ENCODE data around the gene PON2. TPM values are rescaled to one million over a fixed set of nuclear protein-coding genes. Genes with fewer than 3 reads are reported as not detected.
A peak's percentile ranks its signal among the peaks of the same experiment; 100 is the strongest.

The PON2 gene
- total and polyA plus RNA-seq, 2 donors (not counting 1 experiment from before 2014, with no cell fraction given): 72.8 to 140 TPM

DNA sequence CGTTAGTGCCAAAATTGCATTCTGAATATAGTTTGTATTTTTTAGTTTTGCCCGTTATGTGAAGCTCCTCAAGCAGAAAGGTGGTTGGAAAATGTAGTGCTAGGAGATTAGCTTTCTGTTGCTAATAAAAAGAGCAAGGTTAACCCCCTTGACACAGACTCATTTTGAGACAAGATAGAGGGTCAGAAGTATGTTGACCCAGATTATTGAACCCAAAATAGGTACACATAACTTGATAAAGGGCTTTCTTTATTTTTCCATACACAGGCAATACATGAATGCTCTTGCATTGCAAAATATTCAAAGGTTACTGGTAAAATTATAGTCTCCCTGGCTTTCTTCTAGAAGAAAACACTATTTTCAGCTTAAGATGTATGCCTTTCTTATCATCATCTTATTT lies 10.0 kb upstream of the PON2 start:
- no peaks in the 10 kb centered on the region for H3K36me3 ChIP-seq (ENCODE audit: control insufficient read depth, insufficient read depth, low read length)
- no peaks in the 10 kb centered on the region for H3K9me3 ChIP-seq (ENCODE audit: control insufficient read depth, insufficient read depth, low read depth, low read length)
- no peaks in the 10 kb centered on the region for H3K4me1 ChIP-seq (ENCODE audit: control insufficient read depth, extremely low read depth, insufficient read depth, low read length)
- H3K4me2 ChIP-seq (ENCODE audit: extremely low read depth, insufficient read depth, low read length): no peak overlapping the region
- H2AFZ ChIP-seq (ENCODE audit: low read length): no peak overlapping the region
- H3K27me3 ChIP-seq (ENCODE audit: control insufficient read depth, insufficient read depth, low read length): no peaks in the 10 kb centered on the region
- TF ChIP-seq EZH2 (IDR thresholded peaks at IDR 0.05; ENCODE audit: low read length, missing control alignments): no peak
- TF ChIP-seq, protein P1, sequence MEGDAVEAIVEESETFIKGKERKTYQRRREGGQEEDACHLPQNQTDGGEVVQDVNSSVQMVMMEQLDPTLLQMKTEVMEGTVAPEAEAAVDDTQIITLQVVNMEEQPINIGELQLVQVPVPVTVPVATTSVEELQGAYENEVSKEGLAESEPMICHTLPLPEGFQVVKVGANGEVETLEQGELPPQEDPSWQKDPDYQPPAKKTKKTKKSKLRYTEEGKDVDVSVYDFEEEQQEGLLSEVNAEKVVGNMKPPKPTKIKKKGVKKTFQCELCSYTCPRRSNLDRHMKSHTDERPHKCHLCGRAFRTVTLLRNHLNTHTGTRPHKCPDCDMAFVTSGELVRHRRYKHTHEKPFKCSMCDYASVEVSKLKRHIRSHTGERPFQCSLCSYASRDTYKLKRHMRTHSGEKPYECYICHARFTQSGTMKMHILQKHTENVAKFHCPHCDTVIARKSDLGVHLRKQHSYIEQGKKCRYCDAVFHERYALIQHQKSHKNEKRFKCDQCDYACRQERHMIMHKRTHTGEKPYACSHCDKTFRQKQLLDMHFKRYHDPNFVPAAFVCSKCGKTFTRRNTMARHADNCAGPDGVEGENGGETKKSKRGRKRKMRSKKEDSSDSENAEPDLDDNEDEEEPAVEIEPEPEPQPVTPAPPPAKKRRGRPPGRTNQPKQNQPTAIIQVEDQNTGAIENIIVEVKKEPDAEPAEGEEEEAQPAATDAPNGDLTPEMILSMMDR (conservative IDR thresholded peaks at IDR 0.05 in 1 of 2, IDR thresholded peaks at IDR 0.05 in 1 of 2; ENCODE audit: low read depth in 1 of 2, low read length in 2 of 2): no peak
- H3K4me3 ChIP-seq (replicated peaks in 1 of 4; ENCODE audit: control extremely low read depth in 1 of 4, insufficient read depth in 1 of 4, low read depth in 3 of 4, low read length in 4 of 4): no peak overlapping the region
- no peak for DNase-seq (ENCODE audit: low read depth in 2 of 2)
- H4K20me1 ChIP-seq (ENCODE audit: control insufficient read depth, extremely low read depth, insufficient read depth, low read length): no peaks in the 10 kb centered on the region
- H3K9ac ChIP-seq (ENCODE audit: insufficient read depth, low read length): no peak overlapping the region
- no peak overlapping the region for H3K27ac ChIP-seq (ENCODE audit: insufficient read depth, low read length)
- no peaks in the 10 kb centered on the region for H3K79me2 ChIP-seq (ENCODE audit: control insufficient read depth, insufficient read depth, low read length)

DNA sequence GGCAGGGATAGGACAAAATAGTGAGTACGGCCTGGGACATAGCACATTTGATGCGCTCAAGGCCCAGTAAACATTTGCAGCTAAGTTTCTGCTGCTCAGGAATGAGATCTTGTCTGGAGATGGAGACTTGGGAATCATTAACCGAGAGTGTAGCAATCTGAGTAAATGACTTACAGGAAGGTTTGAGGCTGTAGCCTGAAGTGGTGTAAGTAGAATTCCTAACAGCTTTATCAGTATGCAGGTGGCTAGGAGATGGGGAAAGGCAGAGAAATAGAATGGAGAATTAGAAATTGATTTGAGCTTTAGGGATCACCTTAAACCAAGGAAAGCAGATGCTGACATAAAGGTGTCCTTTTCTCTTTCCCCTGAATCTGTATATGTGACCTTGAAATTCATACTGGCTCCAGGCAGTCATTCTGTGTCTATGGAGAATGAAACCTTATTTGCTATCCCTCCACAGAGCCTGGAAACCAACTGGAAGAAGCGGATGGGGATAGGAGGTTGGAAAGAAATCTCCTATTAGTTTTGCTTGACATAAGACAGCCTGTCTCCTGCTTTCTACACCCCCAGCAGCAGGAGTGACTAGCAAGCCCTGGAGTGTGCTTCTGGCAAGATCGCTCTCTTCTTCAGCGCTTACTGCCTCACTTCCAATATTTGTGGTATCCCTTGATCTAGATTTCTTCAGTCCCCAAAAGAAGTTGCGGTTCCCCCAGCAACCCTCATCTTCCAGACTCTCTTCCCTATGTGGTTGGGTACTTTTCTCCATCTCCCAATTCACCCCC lies 6.4 kb upstream of the PON2 start:
- DNase-seq (ENCODE audit: low read depth in 2 of 2): peak in 1 of 2 donors; percentile 58

DNA sequence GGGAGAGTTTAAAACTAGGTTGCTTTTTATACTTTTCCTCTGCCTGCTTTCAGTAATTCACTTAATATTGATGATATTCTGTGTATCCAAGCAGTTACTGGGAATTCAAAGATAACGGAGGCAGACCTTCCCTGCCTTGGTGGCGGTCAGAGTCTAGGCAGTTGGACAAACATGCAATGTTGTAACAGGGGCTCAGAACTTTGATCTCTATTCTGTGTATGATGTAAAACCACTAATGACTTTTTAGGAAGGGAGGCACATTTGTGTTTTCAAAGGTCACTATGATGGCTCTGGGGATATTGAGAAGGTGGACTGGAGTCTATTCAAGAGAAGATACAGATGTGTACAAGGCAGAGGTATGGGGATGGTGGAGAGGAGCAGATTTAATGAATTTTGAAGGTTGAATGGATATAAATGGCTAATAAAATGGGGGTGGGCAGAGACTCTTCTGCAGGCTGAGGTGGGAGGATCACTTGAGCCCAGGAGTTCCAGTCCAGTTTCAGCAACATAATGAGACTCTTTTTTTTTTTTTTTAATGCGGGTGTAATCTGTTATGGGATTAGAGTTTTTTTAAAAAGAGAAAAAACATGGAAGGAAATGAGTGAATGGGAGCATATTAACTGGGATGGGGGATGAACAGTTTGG lies 5.7 kb upstream of the PON2 start:
- no peak overlapping the region for H3K4me2 ChIP-seq (ENCODE audit: extremely low read depth, insufficient read depth, low read length)
- H3K36me3 ChIP-seq (ENCODE audit: control insufficient read depth, insufficient read depth, low read length): no peaks in the 10 kb centered on the region
- H3K27ac ChIP-seq (ENCODE audit: insufficient read depth, low read length): no peak overlapping the region
- H3K4me1 ChIP-seq (ENCODE audit: control insufficient read depth, extremely low read depth, insufficient read depth, low read length): no peaks in the 10 kb centered on the region
- no peak for TF ChIP-seq EZH2 (IDR thresholded peaks at IDR 0.05; ENCODE audit: low read length, missing control alignments)
- TF ChIP-seq, protein P1 (conservative IDR thresholded peaks at IDR 0.05 in 1 of 2, IDR thresholded peaks at IDR 0.05 in 1 of 2; ENCODE audit: low read depth in 1 of 2, low read length in 2 of 2): no peak
- H3K79me2 ChIP-seq (ENCODE audit: control insufficient read depth, insufficient read depth, low read length): no peaks in the 10 kb centered on the region
- no peak overlapping the region for H2AFZ ChIP-seq (ENCODE audit: low read length)
- no peak overlapping the region for H3K4me3 ChIP-seq (replicated peaks in 1 of 4; ENCODE audit: control extremely low read depth in 1 of 4, insufficient read depth in 1 of 4, low read depth in 3 of 4, low read length in 4 of 4)
- no peaks in the 10 kb centered on the region for H3K9me3 ChIP-seq (ENCODE audit: control insufficient read depth, insufficient read depth, low read depth, low read length)
- no peak overlapping the region for H3K9ac ChIP-seq (ENCODE audit: insufficient read depth, low read length)
- no peaks in the 10 kb centered on the region for H3K27me3 ChIP-seq (ENCODE audit: control insufficient read depth, insufficient read depth, low read length)
- no peaks in the 10 kb centered on the region for H4K20me1 ChIP-seq (ENCODE audit: control insufficient read depth, extremely low read depth, insufficient read depth, low read length)
- DNase-seq (ENCODE audit: low read depth in 2 of 2): no peak

More for the DNA sequence above, 6.4 kb upstream of the PON2 start:
- Histone ChIP-seq H3K4me1 (ENCODE audit: control insufficient read depth, extremely low read depth, insufficient read depth, low read length) (no peaks in the 10 kb centered on the region), H3K79me2 (ENCODE audit: control insufficient read depth, insufficient read depth, low read length) (no peaks in the 10 kb centered on the region), H3K36me3 (ENCODE audit: control insufficient read depth, insufficient read depth, low read length) (no peaks in the 10 kb centered on the region), H3K9me3 (ENCODE audit: control insufficient read depth, insufficient read depth, low read depth, low read length) (no peaks in the 10 kb centered on the region), H3K27ac (ENCODE audit: insufficient read depth, low read length) (no peak overlapping the region), H3K4me2 (ENCODE audit: extremely low read depth, insufficient read depth, low read length) (no peak overlapping the region), H3K9ac (ENCODE audit: insufficient read depth, low read length) (no peak overlapping the region), H4K20me1 (ENCODE audit: control insufficient read depth, extremely low read depth, insufficient read depth, low read length) (no peaks in the 10 kb centered on the region), H2AFZ (ENCODE audit: low read length) (no peak overlapping the region), H3K4me3 (replicated peaks in 1 of 4; ENCODE audit: control extremely low read depth in 1 of 4, insufficient read depth in 1 of 4, low read depth in 3 of 4, low read length in 4 of 4) (no peak overlapping the region), H3K27me3 (ENCODE audit: control insufficient read depth, insufficient read depth, low read length) (no peaks in the 10 kb centered on the region)
- TF ChIP-seq, protein P1 (conservative IDR thresholded peaks at IDR 0.05 in 1 of 2, IDR thresholded peaks at IDR 0.05 in 1 of 2; ENCODE audit: low read depth in 1 of 2, low read length in 2 of 2): no peak
- TF ChIP-seq EZH2 (IDR thresholded peaks at IDR 0.05; ENCODE audit: low read length, missing control alignments): no peak
